Cardiac muscle cell (in vitro differentiated cells and primary cell): Measurements from ENCODE around the gene ZXDC. TPM values are rescaled to one million over a fixed set of nuclear protein-coding genes. Genes with fewer than 3 reads are reported as not detected.

Source experiments
- DNase-seq, 2 donors: peaks; one replicate each; pipeline versions ENCODE4 v3.0.0 to v3.0.0-alpha.2; 2010 to 2017; ENCODE audit warnings: low read depth in 1 of 2, low spot score in 1 of 2
- H3K27ac ChIP-seq: fragments of 200-600 bp; sonication (generic); 2 replicates; pipeline ENCODE4 v1.5.1; 2016
- H3K27me3 ChIP-seq: fragments of 200-600 bp; sonication (generic); 2 replicates; pipeline ENCODE4 v1.6.0; 2016; ENCODE audit warnings: control low read depth
- H3K36me3 ChIP-seq: fragments of 200-600 bp; sonication (generic); 2 replicates; pipeline ENCODE4 v1.5.1; 2016; ENCODE audit warnings: control low read depth
- H3K4me1 ChIP-seq: fragments of 200-600 bp; sonication (generic); 2 replicates; pipeline ENCODE4 v1.8.1; 2017; ENCODE audit warnings: low read depth, mild to moderate bottlenecking, mixed run types
- H3K4me3 ChIP-seq: fragments of 200-600 bp; sonication (generic); 2 replicates; pipeline ENCODE4 v1.5.1; 2016; ENCODE audit warnings: mild to moderate bottlenecking
- H3K9me3 ChIP-seq: fragments of 200-600 bp; sonication (generic); 2 replicates; pipeline ENCODE4 v1.5.1; 2017; ENCODE audit warnings: low read depth, mild to moderate bottlenecking, control low read depth
- CTCF ChIP-seq: IDR thresholded peaks from 2 replicates; pipeline ENCODE4 v1.5.1; 2012; ENCODE audit warnings: low read depth, mild to moderate bottlenecking, low read length
- polyA plus RNA-seq: library from polyadenylated mRNA; unstranded; fragments of >200 nt; fragmentation: Nextera tagmentation; extraction: Ambion mirVana; gene quantifications from 2 replicates; pipeline ENCODE4 v1.2.1, GENCODE V29; 2016
- total RNA-seq: library from RNA; depleted of rRNA; stranded (reverse); fragments of >200 nt; gene quantifications from 2 replicates; pipeline ENCODE4 v1.2.3, GENCODE V29; 2016

ZXDC gene
- total and polyA plus RNA-seq, 2 experiments from 2014 or later: 40.4 to 56.3 TPM

- Histone ChIP-seq H3K27me3 (no peaks in the 10 kb centered on the region), H3K4me3 (no peak overlapping the region), H3K4me1 (no peaks in the 10 kb centered on the region), H3K36me3 (no peaks in the 10 kb centered on the region), H3K27ac (no peak overlapping the region), H3K9me3 (no peaks in the 10 kb centered on the region)
- no peak for DNase-seq
- no peak for TF ChIP-seq CTCF
Observed at GRCh38 chr3:126491221-126492013, 15.7 kb upstream of the ZXDC start.

DNA sequence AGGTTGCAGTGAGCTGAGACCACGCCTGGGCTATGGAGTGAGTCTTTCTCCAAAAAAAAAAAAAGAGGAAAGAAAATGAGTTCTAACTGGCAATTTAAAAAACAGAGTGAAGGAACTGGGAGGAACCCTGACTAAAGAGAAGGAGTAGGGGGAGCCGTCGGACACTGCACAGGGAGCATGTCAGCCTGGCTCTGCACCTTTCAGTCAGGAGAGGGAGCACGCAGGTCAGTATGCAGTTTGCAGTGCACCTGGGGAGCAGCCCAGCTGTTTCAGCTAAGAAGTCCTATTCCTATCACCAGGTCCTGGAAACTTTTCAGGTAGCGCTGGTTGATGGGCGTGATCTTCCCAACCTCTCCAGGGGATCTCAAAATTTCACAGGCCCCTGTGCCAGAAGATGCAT, 14.9 kb upstream of the ZXDC start:
- no peak for TF ChIP-seq CTCF
- Histone ChIP-seq H3K4me1 (no peaks in the 10 kb centered on the region), H3K9me3 (no peaks in the 10 kb centered on the region), H3K27me3 (no peaks in the 10 kb centered on the region), H3K4me3 (no peak overlapping the region), H3K27ac (no peak overlapping the region), H3K36me3 (no peaks in the 10 kb centered on the region)
- no peak for DNase-seq

GRCh38 chr3:126488886-126489569, 13.3 kb upstream of the ZXDC start:
- DNase-seq: no peak
- Histone ChIP-seq H3K9me3 (no peaks in the 10 kb centered on the region), H3K4me3 (no peak overlapping the region), H3K27me3 (no peaks in the 10 kb centered on the region), H3K27ac (no peak overlapping the region), H3K4me1 (no peaks in the 10 kb centered on the region), H3K36me3 (no peaks in the 10 kb centered on the region)
- no peak for TF ChIP-seq CTCF

- peak in 1 of 2 donors; percentile 27 for DNase-seq
- no peak overlapping the region for H3K4me3 ChIP-seq
- no peaks in the 10 kb centered on the region for H3K9me3 ChIP-seq
- no peak overlapping the region for H3K27ac ChIP-seq
- H3K4me1 ChIP-seq: no peaks in the 10 kb centered on the region
- no peaks in the 10 kb centered on the region for H3K27me3 ChIP-seq
- no peaks in the 10 kb centered on the region for H3K36me3 ChIP-seq
- no peak for TF ChIP-seq CTCF
Observed at GRCh38 chr3:126488185-126488584, 12.5 kb upstream of the ZXDC start.

DNA sequence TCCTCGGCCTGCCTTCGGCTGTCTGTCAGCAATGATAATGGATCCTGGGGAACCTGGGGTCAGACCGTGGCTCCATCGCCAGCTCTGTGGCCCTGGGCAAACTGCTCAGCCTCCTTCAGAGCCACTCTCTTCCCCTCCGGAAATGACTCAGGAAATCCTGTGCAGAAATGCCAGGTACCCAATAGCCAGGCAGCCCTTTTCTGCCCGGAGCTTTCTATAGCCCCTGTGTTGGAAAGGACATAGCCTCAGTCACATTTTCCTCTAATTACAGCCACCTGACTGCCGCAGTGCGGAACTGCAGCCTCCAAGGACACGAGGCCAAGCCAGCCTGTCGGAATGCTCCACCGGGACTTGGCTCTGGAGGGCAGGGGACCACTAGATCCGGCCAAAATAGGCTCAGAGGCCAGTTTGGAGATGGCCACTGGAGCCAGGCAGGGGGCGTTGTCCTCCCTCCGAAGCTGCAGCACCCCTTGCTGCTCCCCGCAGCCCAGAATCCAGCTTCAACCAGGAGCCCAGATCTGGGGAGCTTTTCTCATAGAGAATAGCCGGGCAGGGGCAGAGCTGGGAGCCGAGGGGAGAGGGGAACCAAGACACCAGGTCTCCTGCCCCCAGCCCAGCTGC, 11.6 kb upstream of the ZXDC start:
- TF ChIP-seq CTCF: peak; percentile 12
- no peaks in the 10 kb centered on the region for H3K4me1 ChIP-seq
- no peaks in the 10 kb centered on the region for H3K27me3 ChIP-seq
- DNase-seq: peak in 1 of 2 donors; percentile 21
- H3K27ac ChIP-seq: no peak overlapping the region
- H3K36me3 ChIP-seq: no peaks in the 10 kb centered on the region
- no peak overlapping the region for H3K4me3 ChIP-seq
- H3K9me3 ChIP-seq: no peaks in the 10 kb centered on the region
